Left lobe of liver (tissue), 2 donors: ENCODE measurements around the gene PEX11B. TPM values are rescaled to one million over a fixed set of nuclear protein-coding genes. Genes with fewer than 3 reads are reported as not detected.
A peak's percentile ranks its signal among the peaks of the same experiment; 100 is the strongest.

ENCODE experiments used
- ATAC-seq: fragments of 200-7000 bp; cut with Tn5 transposase; one replicate; pipeline ENCODE4 v1.9.1; 2020; ENCODE audit warnings: mild to moderate bottlenecking, moderate library complexity
- DNase-seq: peaks from one replicate; pipeline ENCODE4 v3.0.0-alpha.2; 2020; ENCODE audit warnings: low spot score
- total RNA-seq: library from RNA; stranded (reverse); gene quantifications from one replicate; pipeline ENCODE4 v1.2.1, GENCODE V29; 2021
- donor health status: DM: no; HTN: no; CAD: no; lungs with moderate emphysema.
- donor health status: DM: no; HTN: yes; CAD: no.

The PEX11B gene
- total RNA-seq, 1 donor from 2014 or later: 16.1 TPM

GRCh38 chr1:145878724-145879123 lies 39.8 kb downstream of the PEX11B start:
- DNase-seq: no peak
- no peak for ATAC-seq

GRCh38 chr1:145877923-145878486 lies 40.5 kb downstream of the PEX11B start:
- no peak for ATAC-seq
- no peak for DNase-seq

- no peak for ATAC-seq
- no peak for DNase-seq
Measured at GRCh38 chr1:145874646-145875045, 43.9 kb downstream of the PEX11B start.

- peak; percentile 94 for ATAC-seq
- DNase-seq: peak; percentile 82
Measured at GRCh38 chr1:145871994-145872924, 46.3 kb downstream of the PEX11B start.

- no peak for ATAC-seq
- no peak for DNase-seq
Measured at GRCh38 chr1:145868232-145868631, 50.3 kb downstream of the PEX11B start.

GRCh38 chr1:145863282-145864018 lies 55.1 kb downstream of the PEX11B start:
- no peak for ATAC-seq
- DNase-seq: no peak

Other genes starting within 250 kb of the PEX11B start
- 76.0 TPM for gene PDZK1, start 211.3 kb downstream of the PEX11B start, total RNA-seq
- gene CD160, start 199.2 kb downstream of the PEX11B start, total RNA-seq: not detected
- 4.9 TPM for gene RNF115, start 94.6 kb downstream of the PEX11B start, total RNA-seq
- gene POLR3C, start 94.5 kb downstream of the PEX11B start, total RNA-seq: 7.4 TPM
- gene NUDT17, start 73.1 kb downstream of the PEX11B start, total RNA-seq: 0.63 TPM
- 6.2 TPM for gene PIAS3, start 59.6 kb downstream of the PEX11B start, total RNA-seq
- gene ANKRD35, start 32.9 kb downstream of the PEX11B start, total RNA-seq: 2.4 TPM
- gene ITGA10, start 8.7 kb downstream of the PEX11B start, total RNA-seq: 1.5 TPM
- 45.0 TPM for gene RBM8A, start 8.8 kb upstream of the PEX11B start, total RNA-seq
- 11.4 TPM for gene LIX1L, start 39.3 kb upstream of the PEX11B start, total RNA-seq
- 0.65 TPM for gene ANKRD34A, start 45.9 kb upstream of the PEX11B start, total RNA-seq
- gene POLR3GL, start 46.0 kb upstream of the PEX11B start, total RNA-seq: 14.2 TPM
- gene TXNIP, start 77.9 kb upstream of the PEX11B start, total RNA-seq: 66.5 TPM
- 110 TPM for gene HJV, start 103.0 kb upstream of the PEX11B start, total RNA-seq
- 1.4 TPM for gene NBPF10, start 226.1 kb upstream of the PEX11B start, total RNA-seq